Measurements from ENCODE around the gene LRMDA. TPM values are rescaled to one million over a fixed set of nuclear protein-coding genes. Genes with fewer than 3 reads are reported as not detected.

LRMDA gene
- total and polyA plus RNA-seq, 10 of the 15 experiments (the other 5 are each of a cell fraction or from before 2014, with no cell fraction given) = 0.07 to 0.54 (median 0.29) TPM; not detected in 4

DNA sequence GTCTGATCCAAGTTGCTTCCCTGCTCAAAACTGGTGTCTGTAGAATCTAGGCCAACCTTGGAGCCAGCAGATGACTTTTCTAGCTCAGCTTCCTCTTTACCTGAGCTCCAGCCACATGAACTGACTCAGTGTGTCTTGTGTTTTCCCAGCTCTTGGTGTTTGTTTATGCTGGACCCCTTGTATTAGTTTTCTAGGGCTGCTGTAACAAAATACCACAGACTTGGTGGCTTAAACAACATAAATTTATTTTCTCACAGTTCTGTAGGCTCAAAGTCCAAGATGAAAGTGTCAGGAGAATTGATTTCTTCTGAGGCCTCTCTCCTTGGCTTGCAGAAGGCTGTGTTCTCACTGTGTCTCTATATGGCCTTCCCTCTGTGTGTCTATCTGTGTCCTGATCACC lies 45.1 kb downstream of the LRMDA start:
- Histone ChIP-seq H3K36me3 (ENCODE audit: control insufficient read depth in 2 of 2, insufficient read depth in 2 of 2, low read length in 1 of 2) (no peaks in the 10 kb centered on the region), H4K20me1 (ENCODE audit: control insufficient read depth, insufficient read depth) (no peaks in the 10 kb centered on the region), H2AFZ (ENCODE audit: control insufficient read depth, low read depth, low read length) (no peak overlapping the region), H3K4me2 (ENCODE audit: control insufficient read depth, insufficient read depth) (no peak overlapping the region), H3K9me3 (replicated peaks; ENCODE audit: control insufficient read depth, insufficient read depth, low read length) (no peaks in the 10 kb centered on the region; the same call in 2 of the 3 replicates), H3K9ac (ENCODE audit: control insufficient read depth, insufficient read depth, low read length) (no peak overlapping the region), H3K27me3 (replicated peaks in 1 of 2; ENCODE audit: control insufficient read depth in 2 of 2, insufficient read depth in 2 of 2, low read length in 1 of 2) (no peaks in the 10 kb centered on the region; a peak in 1 of 4 replicates), H3K27ac (ENCODE audit: control insufficient read depth, insufficient read depth) (no peak overlapping the region), H3K4me1 (ENCODE audit: control insufficient read depth, insufficient read depth, low read length) (no peaks in the 10 kb centered on the region), H3K79me2 (ENCODE audit: control insufficient read depth, insufficient read depth, low read length) (no peaks in the 10 kb centered on the region), H3K4me3 (no peak overlapping the region)
- DNase-seq (ENCODE audit: low read depth, low spot score) = no peak
- CTCF ChIA-PET = interaction anchor here (1.4 kb wide), 1 partner anchor 75 kb away, joined by 3 read pairs; the partner anchor contains the start of gene ZNF503
- RAD21 ChIA-PET (ENCODE audit: unreplicated experiment) = no interaction called here
- POLR2A ChIA-PET = interaction anchor here (1.0 kb wide), 1 partner anchor 9 kb away, joined by 3 read pairs; no protein-coding TSS in a partner anchor
- no peak for FAIRE-seq
- in situ Hi-C loops (cut with MboI) = no loop called here
- BruUV-seq (replicated peaks) = no TSS peak
- intact Hi-C loops (cut with micrococcal nuclease; ENCODE audit: unreplicated experiment) = no loop called here
- TF ChIP-seq STAT1 (conservative IDR thresholded peaks at IDR 0.05) (no peak), LARP7 (IDR thresholded peaks at IDR 0.05) (no peak), HDAC2 (IDR thresholded peaks at IDR 0.05) (no peak), IRF3 (IDR thresholded peaks at IDR 0.05) (no peak), CEBPZ (IDR thresholded peaks at IDR 0.05; ENCODE audit: low read depth, low read length) (no peak)
- TF ChIP-seq, protein P1, sequence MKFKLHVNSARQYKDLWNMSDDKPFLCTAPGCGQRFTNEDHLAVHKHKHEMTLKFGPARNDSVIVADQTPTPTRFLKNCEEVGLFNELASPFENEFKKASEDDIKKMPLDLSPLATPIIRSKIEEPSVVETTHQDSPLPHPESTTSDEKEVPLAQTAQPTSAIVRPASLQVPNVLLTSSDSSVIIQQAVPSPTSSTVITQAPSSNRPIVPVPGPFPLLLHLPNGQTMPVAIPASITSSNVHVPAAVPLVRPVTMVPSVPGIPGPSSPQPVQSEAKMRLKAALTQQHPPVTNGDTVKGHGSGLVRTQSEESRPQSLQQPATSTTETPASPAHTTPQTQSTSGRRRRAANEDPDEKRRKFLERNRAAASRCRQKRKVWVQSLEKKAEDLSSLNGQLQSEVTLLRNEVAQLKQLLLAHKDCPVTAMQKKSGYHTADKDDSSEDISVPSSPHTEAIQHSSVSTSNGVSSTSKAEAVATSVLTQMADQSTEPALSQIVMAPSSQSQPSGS (IDR thresholded peaks at IDR 0.05; ENCODE audit: low read length) = no peak
- SMC1A ChIA-PET (ENCODE audit: uncharacterized antibody, unreplicated experiment) = interaction anchor here (1.1 to 2.2 kb wide), 2 partner anchors 11 to 20 kb away, joined by 3 to 6 read pairs; no protein-coding TSS in a partner anchor
- ATAC-seq = no peak

Data from GM12878 (cell line).